IMR-90 (cell line): ENCODE results near the gene CDC42BPA.

Experiments
- BHLHE40 ChIP-seq: fragments of 150-350 bp; IDR thresholded peaks from 2 replicates; pipeline ENCODE4 v1.6.1; 2016; ENCODE audit warnings: mild to moderate bottlenecking, low read depth, low read length
- CEBPB ChIP-seq: IDR thresholded peaks from 2 replicates; pipeline ENCODE4 v1.6.1; 2012; ENCODE audit warnings: low read depth, low read length, improper control_type of control experiment
- CHD1 ChIP-seq: IDR thresholded peaks from 2 replicates; pipeline ENCODE4 v1.6.1; 2012; ENCODE audit warnings: low read depth, low read length, improper control_type of control experiment
- FOS ChIP-seq: fragments of 150-350 bp; IDR thresholded peaks from 2 replicates; pipeline ENCODE4 v1.6.1; 2016; ENCODE audit warnings: low read depth, low read length
- MAFK ChIP-seq: IDR thresholded peaks from 2 replicates; pipeline ENCODE4 v1.6.1; 2012; ENCODE audit warnings: low read depth, low read length, improper control_type of control experiment
- MAZ ChIP-seq: IDR thresholded peaks from 2 replicates; pipeline ENCODE4 v1.6.1; 2012; ENCODE audit warnings: low read depth, mild to moderate bottlenecking, low read length, improper control_type of control experiment, moderate library complexity, borderline replicate concordance
- MXI1 ChIP-seq: IDR thresholded peaks from 2 replicates; pipeline ENCODE4 v1.6.1; 2012; ENCODE audit warnings: low read depth, mild to moderate bottlenecking, low read length, moderate library complexity, borderline replicate concordance
- POLR2A ChIP-seq: IDR thresholded peaks from 2 replicates; pipeline ENCODE4 v1.6.1; 2012; ENCODE audit warnings: mild to moderate bottlenecking, low read depth, low read length
- RAD21 ChIP-seq: IDR thresholded peaks from 2 replicates; pipeline ENCODE4 v1.6.1; 2012; ENCODE audit warnings: low read length, improper control_type of control experiment
- RCOR1 ChIP-seq: IDR thresholded peaks from 2 replicates; pipeline ENCODE4 v1.6.1; 2012; ENCODE audit warnings: mild to moderate bottlenecking, low read length, improper control_type of control experiment; ENCODE audit not compliant: insufficient replicate concordance
- RFX5 ChIP-seq: IDR thresholded peaks from 2 replicates; pipeline ENCODE4 v1.8.0; 2012; ENCODE audit warnings: low read depth, mild to moderate bottlenecking, low read length, moderate library complexity
- SMC3 ChIP-seq: fragments of 150-350 bp; IDR thresholded peaks from 2 replicates; pipeline ENCODE4 v1.6.1; 2016; ENCODE audit warnings: low read depth, mild to moderate bottlenecking, antibody characterized with exemption, low read length, moderate library complexity
- TF ChIP-seq, protein P1 (sequence below): conservative IDR thresholded peaks from 2 replicates; pipeline ENCODE4 v1.5.1; 2012; ENCODE audit warnings: mild to moderate bottlenecking, low read depth, low read length, improper control_type of control experiment

DNA sequence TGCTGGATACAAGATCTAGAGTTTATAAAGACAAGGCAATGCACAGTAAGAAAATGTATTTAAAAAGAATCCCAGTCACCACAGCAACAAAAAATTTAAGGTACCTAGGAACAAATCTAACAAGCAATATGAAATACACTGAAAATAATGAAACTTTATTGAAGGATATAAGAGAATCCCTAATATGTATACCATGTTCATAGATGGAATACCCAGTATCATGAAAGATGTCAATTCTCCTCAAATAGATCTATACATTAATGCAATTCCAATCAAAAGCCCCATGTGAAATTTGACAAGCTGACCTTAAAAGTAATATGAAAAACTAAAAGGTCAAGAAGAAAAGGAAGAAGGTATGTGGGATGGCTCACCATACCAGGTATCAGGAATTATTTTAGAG lies 269.0 kb downstream of the CDC42BPA start:
- no peak for TF ChIP-seq POLR2A
- TF ChIP-seq, protein P1, sequence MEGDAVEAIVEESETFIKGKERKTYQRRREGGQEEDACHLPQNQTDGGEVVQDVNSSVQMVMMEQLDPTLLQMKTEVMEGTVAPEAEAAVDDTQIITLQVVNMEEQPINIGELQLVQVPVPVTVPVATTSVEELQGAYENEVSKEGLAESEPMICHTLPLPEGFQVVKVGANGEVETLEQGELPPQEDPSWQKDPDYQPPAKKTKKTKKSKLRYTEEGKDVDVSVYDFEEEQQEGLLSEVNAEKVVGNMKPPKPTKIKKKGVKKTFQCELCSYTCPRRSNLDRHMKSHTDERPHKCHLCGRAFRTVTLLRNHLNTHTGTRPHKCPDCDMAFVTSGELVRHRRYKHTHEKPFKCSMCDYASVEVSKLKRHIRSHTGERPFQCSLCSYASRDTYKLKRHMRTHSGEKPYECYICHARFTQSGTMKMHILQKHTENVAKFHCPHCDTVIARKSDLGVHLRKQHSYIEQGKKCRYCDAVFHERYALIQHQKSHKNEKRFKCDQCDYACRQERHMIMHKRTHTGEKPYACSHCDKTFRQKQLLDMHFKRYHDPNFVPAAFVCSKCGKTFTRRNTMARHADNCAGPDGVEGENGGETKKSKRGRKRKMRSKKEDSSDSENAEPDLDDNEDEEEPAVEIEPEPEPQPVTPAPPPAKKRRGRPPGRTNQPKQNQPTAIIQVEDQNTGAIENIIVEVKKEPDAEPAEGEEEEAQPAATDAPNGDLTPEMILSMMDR, result no peak
- no peak for TF ChIP-seq RFX5
- TF ChIP-seq MAFK, result no peak
- TF ChIP-seq MXI1, result no peak
- no peak for TF ChIP-seq CHD1
- TF ChIP-seq BHLHE40, result no peak
- TF ChIP-seq FOS, result no peak
- no peak for TF ChIP-seq RCOR1
- no peak for TF ChIP-seq CEBPB
- TF ChIP-seq SMC3, result no peak
- no peak for TF ChIP-seq MAZ
- no peak for TF ChIP-seq RAD21
